Panc1 (cell line): ENCODE results near the gene USP12. TPM values are rescaled to one million over a fixed set of nuclear protein-coding genes. Genes with fewer than 3 reads are reported as not detected.

Source experiments
- ATAC-seq: fragments of 200-7000 bp; cut with Tn5 transposase; 2 replicates; pipeline ENCODE4 v1.9.1; 2020; ENCODE audit warnings: mild to moderate bottlenecking, moderate library complexity
- BruUV-seq: library from RNA; stranded (reverse); fragments of 400-500 nt; replicated peaks from 2 replicates; lab custom pipeline; 2021; lab: Mats Ljungman, UMichigan
- CTCF ChIA-PET: fragments of 300-600 bp; sonication (Branson Sonifier 250); formaldehyde crosslinking; loops from one replicate; lab custom pipeline; 2022; ENCODE audit warnings: antibody characterized with exemption; lab: Charles Lee
- POLR2A ChIA-PET: fragments of 300-600 bp; sonication (Branson Sonifier 250); formaldehyde crosslinking; loops from one replicate; lab custom pipeline; 2022; ENCODE audit warnings: antibody characterized with exemption; lab: Charles Lee
- DNase-seq: peaks from one replicate; pipeline ENCODE4 v3.0.0-alpha.2; 2010; ENCODE audit warnings: low read depth, low spot score
- H3K27ac ChIP-seq: 2 replicates; pipeline ENCODE4 v1.5.1; 2011; ENCODE audit warnings: mild to moderate bottlenecking, low read length, inconsistent platforms
- H3K27me3 ChIP-seq: fragments of 200-500 bp; sonication (Bioruptor generic); 2 replicates; pipeline ENCODE4 v1.6.0; 2014; ENCODE audit warnings: low read length, inconsistent platforms; ENCODE audit not compliant: control insufficient read depth, insufficient read depth
- H3K36me3 ChIP-seq: fragments of 200-500 bp; sonication (Bioruptor generic); 2 replicates; pipeline ENCODE4 v1.5.1; 2014; ENCODE audit warnings: inconsistent platforms, mild to moderate bottlenecking, low read length, moderate library complexity; ENCODE audit not compliant: control insufficient read depth, insufficient read depth
- H3K4me1 ChIP-seq: 2 replicates; pipeline ENCODE4 v1.5.1; 2011; ENCODE audit warnings: inconsistent platforms, mild to moderate bottlenecking, low read length, moderate library complexity; ENCODE audit not compliant: control insufficient read depth, insufficient read depth
- H3K4me3 ChIP-seq, 2 experiments: 2 replicates each; pipeline ENCODE4 v1.5.1; 2011 to 2012; ENCODE audit warnings: low read depth in 2 of 2, low read length in 2 of 2, mild to moderate bottlenecking in 2 of 2, inconsistent platforms in 1 of 2, moderate library complexity in 1 of 2
- H3K9me3 ChIP-seq: fragments of 200-500 bp; sonication (Bioruptor generic); 2 replicates; pipeline ENCODE4 v1.5.1; 2014; ENCODE audit warnings: low read depth, mild to moderate bottlenecking, inconsistent platforms, low read length, moderate library complexity; ENCODE audit not compliant: control insufficient read depth, insufficient read depth
- CTCF ChIP-seq: fragments of 450-650 bp; IDR thresholded peaks from 2 replicates; pipeline ENCODE4 v1.5.1; 2017; ENCODE audit warnings: mild to moderate bottlenecking
- POLR2AphosphoS5 ChIP-seq: IDR thresholded peaks from 2 replicates; pipeline ENCODE4 v1.6.1; 2012; ENCODE audit warnings: mild to moderate bottlenecking, low read depth, low read length, moderate library complexity
- REST ChIP-seq, 2 experiments: IDR thresholded peaks; 2 replicates each; pipeline ENCODE4 v1.6.1; 2011 to 2012; ENCODE audit warnings: low read depth in 2 of 2, control low read depth in 1 of 2, low read length in 1 of 2, mild to moderate bottlenecking in 1 of 2, moderate library complexity in 1 of 2; ENCODE audit not compliant: insufficient read depth in 1 of 2
- SIN3A ChIP-seq: IDR thresholded peaks from 2 replicates; pipeline ENCODE4 v1.6.1; 2012; ENCODE audit warnings: low read depth, mild to moderate bottlenecking, low read length, moderate library complexity, borderline replicate concordance; ENCODE audit not compliant: insufficient read depth
- TCF7L2 ChIP-seq: IDR thresholded peaks from 2 replicates; pipeline ENCODE4 v1.6.1; 2011; ENCODE audit warnings: mild to moderate bottlenecking, low read depth, low read length, inconsistent platforms
- in situ Hi-C: cut with HindIII; loops from 2 replicates; pipeline ENCODE4 v1.10.0; 2016; ENCODE audit warnings: low sequenced_read_pairs, low pct_unique_long_range_greater_than_20kb
- intact Hi-C: fragments of 100-400 bp; cut with micrococcal nuclease; formaldehyde crosslinking; loops from one replicate; pipeline ENCODE4 v1.10.0; 2022; ENCODE audit not compliant: unreplicated experiment
- total RNA-seq: library from RNA; stranded (reverse); gene quantifications from one replicate; pipeline ENCODE4 v1.2.1, GENCODE V29; 2021; ENCODE audit not compliant: unreplicated experiment

The USP12 gene
- total RNA-seq, 1 experiment from 2014 or later: 82.0 TPM

- TF ChIP-seq CTCF (no peak), POLR2AphosphoS5 (no peak), TCF7L2 (no peak), SIN3A (no peak), REST (IDR thresholded peaks at IDR 0.05; ENCODE audit: insufficient read depth in 1 of 2, low read depth in 2 of 2, low read length in 1 of 2) (no peak)
- no TSS peak for BruUV-seq
- Histone ChIP-seq H3K27ac (no peak overlapping the region), H3K4me3 (no peak overlapping the region), H3K36me3 (no peaks in the 10 kb centered on the region; the same call in 1 of the 2 replicates), H3K4me1 (peaks cover 39% of the 10 kb centered on the region), H3K9me3 (no peaks in the 10 kb centered on the region), H3K27me3 (no peaks in the 10 kb centered on the region)
- ChIA-PET CTCF (no interaction called here), POLR2A (no interaction called here)
- intact Hi-C loops: no loop called here
- ATAC-seq (no peak), DNase-seq (no peak)
- in situ Hi-C loops: no loop called here
Observed at GRCh38 chr13:27122036-27122435, 49.6 kb downstream of the USP12 start.

- Histone ChIP-seq H3K36me3 (no peaks in the 10 kb centered on the region; the same call in 1 of the 2 replicates), H3K4me3 (no peak overlapping the region), H3K9me3 (no peaks in the 10 kb centered on the region), H3K27me3 (no peaks in the 10 kb centered on the region), H3K27ac (no peak overlapping the region), H3K4me1 (peaks cover 32% of the 10 kb centered on the region)
- intact Hi-C loops (no loop called here), in situ Hi-C loops (no loop called here)
- no peak for TF ChIP-seq POLR2AphosphoS5
- TF ChIP-seq TCF7L2: no peak
- no peak for TF ChIP-seq CTCF
- no peak for TF ChIP-seq REST (IDR thresholded peaks at IDR 0.05; ENCODE audit: insufficient read depth in 1 of 2, low read depth in 2 of 2, low read length in 1 of 2)
- BruUV-seq: no TSS peak
- ATAC-seq (no peak), DNase-seq (no peak)
- CTCF ChIA-PET: no interaction called here
- POLR2A ChIA-PET: no interaction called here
Observed at GRCh38 chr13:27120811-27121210, 50.8 kb downstream of the USP12 start.
